HG03108 (cell line): ENCODE results near the gene ST7.

Experiments used
- ATAC-seq: cut with Tn5 transposase; IDR thresholded peaks from one replicate; pipeline ENCODE4 v1.9.1; 2021; ENCODE audit warnings: moderate library complexity; ENCODE audit not compliant: unreplicated experiment

ST7 gene

DNA sequence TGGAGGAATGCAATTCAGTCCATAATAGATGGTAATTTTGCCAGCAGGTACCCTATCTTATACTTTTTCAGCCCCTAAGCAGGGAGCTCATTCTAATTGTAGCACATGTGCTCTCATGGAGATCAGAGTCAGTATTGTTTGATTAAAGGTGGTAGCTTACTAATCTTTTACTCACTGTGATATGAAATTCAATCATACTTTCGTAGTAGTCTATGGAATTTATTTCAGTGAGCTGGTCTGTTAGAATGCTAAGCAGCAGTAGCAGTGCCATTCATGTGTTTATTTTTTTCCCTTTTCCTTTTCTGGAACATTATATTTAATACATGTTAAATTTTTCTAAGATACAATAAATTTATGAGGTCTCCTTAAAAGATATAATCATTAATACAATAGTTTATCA is 109.0 kb downstream of the ST7 start:
- no peak for ATAC-seq

DNA sequence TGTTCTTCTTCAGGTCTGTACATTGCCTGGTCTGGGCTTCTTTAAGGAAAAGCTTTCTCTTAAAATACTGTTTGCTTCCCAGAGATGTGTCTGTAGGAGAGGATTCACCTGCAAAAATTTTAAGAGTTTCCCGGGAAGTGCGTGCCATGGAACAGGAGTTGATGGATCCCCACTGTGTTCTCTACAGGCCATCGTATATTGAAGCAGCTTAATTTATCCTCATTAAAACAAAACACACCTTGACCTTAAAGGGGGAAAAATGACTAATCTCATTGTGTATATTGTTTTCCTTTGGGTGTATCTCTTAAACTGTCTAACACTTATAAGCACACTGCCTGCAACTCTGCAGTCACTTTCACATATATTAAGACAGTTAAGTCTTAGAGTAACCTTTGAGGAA is 111.4 kb downstream of the ST7 start:
- no peak for ATAC-seq

DNA sequence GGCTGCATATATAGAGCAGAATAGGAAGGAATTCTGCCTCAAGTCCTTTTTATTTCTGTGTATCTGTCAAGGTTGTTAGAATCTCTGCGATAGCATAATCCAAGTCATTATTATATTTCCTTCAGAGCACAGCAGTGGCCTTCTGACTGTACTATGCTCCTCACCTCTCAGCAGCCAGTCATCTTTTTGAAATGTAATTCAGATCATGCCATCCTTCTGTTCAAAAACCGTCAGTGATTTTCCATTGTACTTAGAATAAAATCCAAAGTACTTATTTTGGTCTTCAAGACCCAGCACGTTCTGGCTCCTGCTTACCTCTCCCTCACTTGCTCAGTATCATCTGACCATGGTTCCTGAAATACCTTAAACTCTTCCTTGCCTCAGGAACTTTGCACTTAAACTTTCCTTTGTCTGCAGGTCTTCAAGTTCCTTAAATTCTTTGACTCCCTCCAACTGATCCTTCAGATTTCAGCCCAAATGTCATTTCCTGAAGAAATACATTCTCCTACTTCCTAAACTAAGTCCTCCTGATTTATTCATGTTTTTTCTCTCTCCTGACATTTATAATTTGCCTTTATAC is 112.4 kb downstream of the ST7 start:
- no peak for ATAC-seq

DNA sequence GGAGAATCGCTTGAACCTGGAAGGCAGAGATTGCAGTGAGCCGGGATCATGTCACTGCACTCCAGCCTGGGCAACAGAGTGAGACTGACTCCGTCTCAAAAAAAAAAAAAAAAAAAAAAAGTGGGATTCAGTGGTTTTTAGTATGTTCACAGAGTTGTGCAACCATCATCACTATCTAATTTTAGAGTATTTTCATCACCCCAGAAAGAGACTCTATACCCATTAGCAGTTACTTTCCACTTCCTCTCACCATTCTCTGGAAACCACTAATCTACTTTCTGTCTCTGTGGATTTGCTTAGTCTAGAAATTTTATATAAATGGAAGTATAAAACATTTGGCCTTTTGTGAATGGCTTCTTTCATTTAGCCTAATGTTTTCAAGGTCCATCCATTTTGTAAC is 113.4 kb downstream of the ST7 start:
- peak; percentile 52 for ATAC-seq

DNA sequence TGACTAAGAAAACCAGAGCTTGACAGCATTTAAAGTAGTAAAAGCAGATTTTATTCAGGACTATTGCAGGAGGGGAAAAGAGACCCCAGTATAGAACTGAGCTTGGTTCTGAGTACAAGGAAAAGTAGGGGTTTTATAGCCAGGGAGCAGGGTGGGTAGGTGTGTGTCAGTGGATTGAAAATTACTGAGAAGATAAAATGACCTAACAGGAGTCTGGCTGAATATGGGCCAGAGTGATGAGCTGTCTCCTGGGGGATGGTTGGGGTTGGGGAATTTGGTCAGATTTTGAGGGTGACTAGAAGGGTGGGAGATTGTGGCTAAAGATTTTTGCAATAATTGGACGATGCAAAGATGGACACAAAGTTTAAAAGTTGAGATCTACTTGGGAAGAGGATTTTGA is 114.0 kb downstream of the ST7 start:
- no peak for ATAC-seq

DNA sequence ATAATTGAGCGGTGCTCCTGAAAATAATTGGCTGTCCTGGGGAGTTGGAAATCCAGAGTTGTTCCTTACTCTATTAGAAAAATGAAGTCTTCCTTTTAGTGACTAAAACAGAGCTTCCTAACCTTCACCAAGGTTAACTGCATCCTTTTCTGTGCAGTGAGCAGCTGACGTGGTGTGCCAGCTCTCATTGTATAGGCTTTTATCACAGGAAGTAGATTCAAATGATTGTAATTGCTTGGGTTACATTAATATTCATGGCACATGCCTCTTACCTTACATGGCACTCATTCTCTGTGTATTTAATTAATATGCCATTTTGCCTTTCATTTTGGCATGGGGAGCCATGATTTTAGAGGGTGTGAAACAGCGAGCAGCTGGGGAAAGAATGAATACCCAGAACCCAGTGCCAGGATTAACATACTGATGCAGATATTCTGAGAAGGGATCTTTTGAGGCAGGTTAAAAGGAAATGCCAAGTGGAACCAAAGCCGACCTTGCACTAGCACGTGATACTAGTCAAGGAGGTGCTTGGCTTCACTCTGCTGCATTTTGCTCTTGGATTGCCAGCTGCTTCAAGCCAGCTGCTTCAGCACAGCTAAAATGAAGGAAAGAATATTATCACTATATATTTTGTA is 115.3 kb downstream of the ST7 start:
- no peak for ATAC-seq

DNA sequence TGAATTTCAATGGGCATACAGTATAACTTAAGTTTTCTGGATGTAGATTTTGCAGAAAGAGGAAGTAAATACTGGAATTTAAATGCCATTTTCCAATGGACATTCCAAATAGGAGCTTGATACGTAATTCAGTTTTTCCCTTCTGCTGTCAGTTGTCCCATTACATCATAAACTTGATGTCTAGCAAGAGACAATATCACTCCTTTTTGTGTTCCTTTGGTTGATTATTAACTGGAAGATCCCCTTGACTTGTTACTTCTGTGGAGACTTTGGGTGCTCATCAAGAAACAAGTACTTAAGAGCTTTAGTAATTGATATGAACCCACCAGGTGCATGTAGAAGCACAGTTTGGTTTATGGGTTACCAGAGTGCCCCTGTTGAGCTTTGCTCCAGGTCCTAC is 116.1 kb downstream of the ST7 start:
- ATAC-seq = peak; percentile 45

DNA sequence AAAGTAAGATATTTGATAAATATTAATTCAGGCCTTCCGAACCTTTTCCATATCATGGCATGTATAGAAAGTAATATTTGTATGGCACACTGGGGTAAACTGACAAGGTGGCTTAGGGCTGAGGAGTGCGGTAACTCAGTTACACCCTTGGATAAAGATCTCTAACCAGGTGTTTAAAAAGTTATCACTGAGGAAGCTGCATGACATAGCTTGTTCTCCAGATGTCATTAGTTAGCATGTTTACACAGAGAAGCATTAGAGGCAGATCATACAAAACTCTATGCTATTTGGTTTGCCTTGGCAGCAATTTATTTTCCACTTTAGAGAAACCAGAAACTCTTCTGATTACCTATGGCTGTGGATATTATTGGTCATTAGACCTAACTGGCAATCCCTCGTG is 118.2 kb downstream of the ST7 start:
- ATAC-seq = no peak

DNA sequence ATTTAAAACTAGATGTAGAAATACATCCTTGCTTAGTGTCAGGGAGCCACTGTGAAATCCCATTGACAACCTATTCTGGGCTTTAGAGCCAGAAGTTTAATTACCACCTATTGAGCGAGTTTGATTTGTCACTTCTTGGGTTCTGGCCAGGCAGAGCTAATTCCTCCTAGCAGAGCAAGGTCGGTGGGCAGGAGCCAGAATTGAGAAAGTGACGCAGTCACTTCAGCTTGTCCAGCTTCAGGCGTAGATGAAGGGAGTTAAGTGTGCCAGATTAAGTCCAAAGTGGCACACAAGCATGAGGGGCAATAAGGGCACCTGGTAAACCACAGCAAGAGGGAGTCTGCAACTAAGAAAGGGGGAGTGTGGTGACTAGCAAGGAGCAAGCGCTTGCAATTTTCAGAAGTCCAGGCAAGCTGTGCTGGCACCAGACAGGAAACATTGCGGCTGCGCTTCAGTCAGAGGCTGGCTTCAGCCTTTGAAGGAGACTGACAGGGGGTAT is 119.4 kb downstream of the ST7 start:
- no peak for ATAC-seq

DNA sequence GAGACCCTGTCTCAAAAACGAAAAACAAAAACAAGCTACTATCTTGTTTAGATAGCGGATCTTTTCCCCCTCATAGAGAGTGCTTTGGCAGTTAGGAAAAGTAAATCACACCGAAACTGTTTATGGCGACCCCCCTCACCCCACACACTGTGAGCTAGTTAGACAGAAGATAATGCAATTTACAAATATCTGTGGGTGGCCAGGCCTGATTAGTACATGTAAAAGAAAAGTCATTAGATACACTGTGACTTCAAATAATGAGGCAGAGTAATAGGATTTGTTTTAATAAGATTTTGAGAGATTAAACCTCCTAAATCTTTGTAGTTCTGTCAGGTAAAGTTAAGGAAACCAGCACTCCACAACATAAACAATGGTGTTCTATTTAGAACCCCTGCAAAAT is 121.1 kb downstream of the ST7 start:
- ATAC-seq = no peak

DNA sequence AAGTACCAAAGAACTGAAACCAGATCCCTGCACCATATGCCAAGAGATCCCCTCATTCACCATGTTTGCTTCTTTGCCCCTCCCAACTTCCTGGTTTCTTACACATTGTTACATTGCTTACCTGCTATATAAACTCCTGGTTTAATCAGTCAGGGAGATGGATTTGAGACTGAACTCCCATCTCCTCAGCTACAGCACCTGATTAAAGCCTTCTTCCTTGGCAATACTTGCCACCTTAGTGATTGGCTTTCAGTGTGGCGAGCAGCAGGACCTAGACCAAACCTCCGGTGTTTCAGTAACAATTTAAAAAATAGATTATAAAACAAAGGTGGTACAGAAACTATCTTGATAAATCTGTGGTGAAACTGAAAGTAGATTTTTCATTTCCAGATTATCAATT is 122.6 kb downstream of the ST7 start:
- no peak for ATAC-seq

DNA sequence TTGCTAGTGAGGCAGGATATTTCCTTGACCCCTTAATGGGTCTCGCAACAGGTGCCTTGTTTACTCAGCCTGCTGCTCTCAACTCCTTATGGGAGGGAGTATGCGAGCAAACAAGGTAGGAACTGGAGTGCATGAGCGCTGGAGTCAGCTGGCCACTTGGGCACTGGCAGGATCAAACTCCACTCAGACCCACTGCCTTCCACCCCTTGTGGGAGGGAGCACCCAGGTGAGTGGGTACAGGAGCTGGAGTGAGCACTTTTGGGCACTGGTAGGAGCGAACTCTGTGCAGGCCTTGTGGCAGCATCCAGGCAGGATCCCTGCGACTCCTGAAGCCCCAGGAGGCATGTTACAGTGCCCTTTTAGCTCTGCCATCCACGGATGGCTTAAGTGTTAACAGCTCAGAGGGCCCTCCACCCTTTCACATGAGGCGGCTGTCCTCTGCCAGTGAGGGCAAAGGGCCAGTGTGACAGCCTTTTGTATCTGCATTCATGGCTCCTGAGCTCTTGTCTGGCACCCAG is 123.2 kb downstream of the ST7 start:
- ATAC-seq = no peak

DNA sequence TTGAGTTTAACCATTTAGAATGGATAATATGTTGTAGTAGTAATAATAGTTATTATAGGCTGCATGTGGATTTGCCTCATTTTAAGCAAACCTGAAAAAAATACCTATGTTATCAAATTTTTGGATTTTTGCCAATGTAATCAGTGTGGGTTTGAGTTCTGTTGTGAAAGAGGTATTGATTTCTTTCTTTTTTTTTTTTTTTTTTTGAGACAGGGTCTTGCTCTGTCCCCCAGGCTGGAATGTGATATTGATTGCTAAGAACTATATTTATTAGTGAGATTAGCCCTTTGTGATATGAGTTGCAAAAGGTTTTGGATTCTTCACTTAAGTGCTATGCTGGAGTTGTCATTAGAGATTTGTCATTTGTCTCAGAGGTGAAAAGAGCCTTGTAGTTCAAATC is 124.4 kb downstream of the ST7 start:
- no peak for ATAC-seq

DNA sequence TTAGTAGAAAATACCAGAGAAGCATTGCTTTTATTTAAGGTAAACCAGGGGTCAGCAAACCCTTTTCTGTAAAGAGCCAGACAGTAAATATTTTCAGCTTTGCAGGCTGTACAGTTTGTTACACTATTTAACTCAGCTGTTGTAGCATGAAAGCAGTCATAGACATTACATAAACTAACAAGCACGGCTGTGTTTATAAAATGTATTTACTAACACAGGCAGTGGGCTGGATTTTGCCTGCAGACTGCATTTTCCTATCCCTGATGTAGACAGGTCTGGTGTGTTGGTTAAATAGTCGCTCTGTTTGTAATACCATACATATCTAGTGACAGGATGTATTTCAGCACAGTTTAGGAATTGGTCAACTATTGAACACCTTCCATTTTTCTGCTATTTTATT is 129.3 kb downstream of the ST7 start:
- no peak for ATAC-seq

DNA sequence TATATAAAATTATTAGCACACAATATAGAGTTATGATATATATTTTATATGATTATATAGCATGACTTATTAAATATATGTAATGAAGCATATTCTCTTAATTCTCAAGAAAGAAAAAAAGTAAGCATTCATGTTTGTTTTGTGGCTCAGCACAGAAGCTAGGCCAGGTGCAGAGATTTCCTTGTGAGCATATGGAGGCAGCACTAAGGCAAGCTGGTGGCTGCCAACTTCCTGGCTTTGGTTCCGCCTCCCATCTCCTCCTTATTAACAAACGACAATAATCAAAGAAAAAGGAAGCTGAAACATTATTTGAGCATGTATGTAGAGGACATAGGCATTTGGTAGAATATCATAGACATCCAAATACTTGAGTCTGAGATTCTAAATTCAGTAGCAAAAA is 130.3 kb downstream of the ST7 start:
- no peak for ATAC-seq

DNA sequence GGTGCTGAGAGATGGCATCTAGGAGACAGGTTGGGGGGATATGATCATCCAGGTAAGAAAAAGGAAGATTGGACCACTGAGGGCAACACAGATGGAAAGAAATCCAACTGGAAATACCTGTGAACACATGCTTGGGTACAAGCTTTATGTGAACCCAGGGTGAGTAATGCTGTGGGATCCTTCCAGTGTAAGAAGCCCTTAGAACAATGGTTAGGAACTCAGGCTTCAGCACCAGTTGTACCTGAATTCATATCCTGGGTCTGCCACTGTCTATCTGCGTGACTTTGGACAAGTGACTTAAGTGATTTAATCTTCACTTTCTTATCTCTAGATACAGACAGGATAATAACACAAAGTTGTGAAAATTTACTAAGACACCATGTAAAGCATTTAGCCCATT is 131.0 kb downstream of the ST7 start:
- ATAC-seq = no peak

DNA sequence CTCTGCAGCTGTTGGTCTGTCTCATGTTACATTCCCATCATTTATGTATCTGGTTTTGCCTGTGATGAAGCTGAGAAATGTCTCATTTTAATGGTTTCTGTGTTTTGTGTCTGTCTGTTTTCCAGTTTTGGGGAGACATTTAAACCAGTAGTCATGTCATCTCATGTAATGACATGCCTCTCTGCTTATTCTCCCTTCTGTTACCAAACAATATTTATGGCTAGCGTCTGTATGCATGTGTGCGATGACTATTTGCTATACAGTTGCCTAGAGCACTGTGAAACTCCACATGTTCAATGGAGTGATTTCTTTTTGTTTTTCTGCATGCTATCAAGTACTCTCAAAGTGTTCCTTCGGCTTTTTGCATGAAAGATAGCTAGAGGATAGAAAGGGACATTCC is 132.0 kb downstream of the ST7 start:
- ATAC-seq = no peak

DNA sequence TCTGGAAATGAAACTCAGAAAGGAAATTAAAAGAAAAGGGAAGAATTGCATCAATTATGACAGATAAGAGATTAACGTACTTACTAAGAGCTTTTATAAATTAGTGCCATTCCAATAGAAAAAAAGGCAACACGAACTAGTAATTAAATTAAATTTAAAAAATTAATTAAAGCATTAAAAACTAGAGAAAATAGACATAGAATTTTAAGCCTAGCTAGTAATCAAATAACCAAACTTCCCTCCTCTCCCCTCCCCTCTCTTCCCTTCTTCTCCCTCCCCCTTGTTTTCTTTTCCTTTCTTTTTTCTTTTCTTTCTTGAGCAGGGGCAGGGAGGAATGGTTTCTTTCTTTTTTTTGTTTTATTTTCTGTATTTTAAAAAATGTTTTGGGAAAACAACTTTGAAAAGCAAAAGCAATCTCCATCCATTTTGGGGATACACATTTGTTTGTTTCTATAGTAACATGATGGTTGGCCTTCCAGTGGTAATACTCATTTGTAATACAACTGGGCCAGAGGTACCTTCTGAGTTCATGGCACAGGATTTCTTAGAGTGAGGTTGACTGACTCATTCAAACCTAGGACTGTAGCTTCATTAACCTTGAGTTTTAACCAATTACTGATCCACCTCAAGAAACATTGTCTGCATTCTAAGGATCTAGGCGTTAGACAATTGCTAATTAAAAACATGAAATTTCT is 132.6 kb downstream of the ST7 start:
- no peak for ATAC-seq

DNA sequence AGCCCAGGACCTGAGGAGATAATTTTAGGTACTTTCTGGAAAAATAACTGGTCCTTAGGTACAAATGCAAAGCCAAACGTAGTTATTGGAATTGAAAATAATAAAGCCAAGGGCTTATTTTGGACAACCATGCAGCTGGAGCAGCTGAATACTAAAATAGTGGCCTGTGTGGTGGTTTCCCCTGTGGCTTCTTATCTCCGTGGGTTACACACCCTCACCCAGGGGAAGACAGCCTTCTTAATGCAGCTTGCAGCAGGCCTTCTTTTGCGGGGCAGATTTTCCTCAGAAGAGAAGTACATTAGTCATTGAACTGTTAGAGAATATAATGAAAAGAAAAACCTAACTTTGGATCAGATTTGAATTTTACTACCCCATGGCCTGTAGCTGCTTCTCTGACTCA is 133.5 kb downstream of the ST7 start:
- ATAC-seq = no peak

DNA sequence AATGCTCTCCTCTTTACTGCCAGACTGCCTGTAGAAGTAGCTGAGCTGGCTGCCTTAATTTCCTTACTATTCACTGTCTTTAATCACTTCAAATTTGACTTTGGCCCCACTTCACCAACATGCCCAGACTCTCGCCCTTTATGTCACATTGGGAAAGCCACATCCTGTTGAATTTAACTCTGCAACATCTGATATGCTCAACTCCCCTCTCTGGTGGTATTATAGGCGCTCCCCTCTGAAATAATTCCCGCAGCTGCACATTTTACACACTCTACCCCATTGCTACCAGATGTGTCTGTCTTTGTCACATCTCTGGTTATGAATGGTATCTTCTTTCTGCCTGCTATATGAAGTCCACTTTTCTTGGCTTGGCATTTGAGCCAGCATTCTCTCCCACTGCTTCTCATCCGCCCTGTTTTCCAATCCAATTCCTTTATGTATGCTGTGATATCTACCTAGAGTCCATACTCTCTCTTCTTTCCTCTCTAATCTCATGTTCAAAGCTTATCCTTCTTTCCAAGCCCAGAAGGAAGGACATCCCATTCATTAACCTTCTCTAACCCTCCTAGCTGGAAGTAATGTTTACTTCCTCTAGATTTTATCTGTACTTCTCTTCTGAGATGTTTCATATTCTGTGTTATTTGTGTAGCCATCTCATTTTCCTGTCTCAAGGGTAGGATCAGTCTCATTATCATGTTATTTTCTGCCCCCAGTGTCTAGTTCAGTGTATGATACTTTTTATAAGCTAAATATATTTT is 134.5 kb downstream of the ST7 start:
- no peak for ATAC-seq

DNA sequence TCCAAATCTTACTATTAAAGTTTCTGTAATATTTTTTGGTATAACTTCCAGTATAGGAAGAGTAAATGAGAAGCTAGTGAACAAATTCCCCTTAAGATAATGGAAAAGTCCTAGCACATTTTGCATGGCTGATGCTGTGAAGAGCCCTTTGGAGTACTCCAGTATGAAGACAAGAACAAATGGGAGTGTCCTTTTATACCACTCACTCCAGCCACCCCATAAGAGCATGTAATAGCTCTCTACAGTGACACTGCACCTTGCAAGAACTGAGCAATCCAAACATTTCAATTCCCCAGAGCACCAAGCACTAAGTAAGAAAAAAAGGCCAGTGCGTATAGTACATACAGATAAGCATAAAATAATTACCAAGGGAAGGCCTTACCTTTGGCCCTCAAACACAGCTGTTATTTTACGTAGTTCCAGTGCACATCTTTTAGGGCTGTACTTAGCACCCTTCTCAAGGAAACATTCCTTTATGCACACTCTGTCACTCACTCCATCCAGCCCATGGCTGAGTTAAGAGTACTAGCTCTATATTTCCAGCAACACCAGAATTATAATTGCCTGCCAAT is 135.4 kb downstream of the ST7 start:
- no peak for ATAC-seq
